Cardiac fibroblast (primary cell): ENCODE measurements around the gene CAD.
A peak's percentile ranks its signal among the peaks of the same experiment; 100 is the strongest.

Experiments used
- DNase-seq, 2 donors: peaks; one replicate each; pipeline versions ENCODE4 v3.0.0 to v3.0.0-alpha.2; 2010; ENCODE audit warnings: low read depth in 2 of 2
- H3K4me3 ChIP-seq, 2 donors: replicated peaks in 1 of 2; 1 replicate in 1 of 2; 2 replicates in 1 of 2; pipeline ENCODE4 v1.5.1; 2011; ENCODE audit warnings: low read depth in 2 of 2, low read length in 2 of 2, mild to moderate bottlenecking in 2 of 2, moderate library complexity in 1 of 2
- CTCF ChIP-seq: IDR thresholded peaks from one replicate; pipeline ENCODE4 v1.5.1; 2011; ENCODE audit warnings: low read depth, mild to moderate bottlenecking, low read length, inconsistent platforms

The CAD gene

GRCh38 chr2:27214941-27215340 lies 2.2 kb upstream of the CAD start:
- no peak overlapping the region for H3K4me3 ChIP-seq
- no peak for DNase-seq
- TF ChIP-seq CTCF: no peak

GRCh38 chr2:27216416-27217137 lies 592 bp upstream of the CAD start:
- no peak for DNase-seq
- TF ChIP-seq CTCF: no peak
- peak overlapping the region; percentile 21 to 91 for H3K4me3 ChIP-seq

- H3K4me3 ChIP-seq: no peak overlapping the region
- TF ChIP-seq CTCF: no peak
- DNase-seq: no peak
Measured at GRCh38 chr2:27218614-27219013, 1.4 kb downstream of the CAD start.

GRCh38 chr2:27219091-27219490 lies 1.9 kb downstream of the CAD start:
- H3K4me3 ChIP-seq: no peak overlapping the region
- TF ChIP-seq CTCF: no peak
- DNase-seq: no peak

- DNase-seq: no peak
- no peak overlapping the region for H3K4me3 ChIP-seq
- no peak for TF ChIP-seq CTCF
Measured at GRCh38 chr2:27220091-27220490, 2.9 kb downstream of the CAD start.

- no peak for DNase-seq
- TF ChIP-seq CTCF: no peak
- H3K4me3 ChIP-seq: no peak overlapping the region
Measured at GRCh38 chr2:27221166-27221565, 4.0 kb downstream of the CAD start.

GRCh38 chr2:27222407-27222806 lies 5.2 kb downstream of the CAD start:
- no peak overlapping the region for H3K4me3 ChIP-seq
- no peak for TF ChIP-seq CTCF
- DNase-seq: no peak
